ENCODE measurements around the gene UFM1.
A peak's percentile ranks its signal among the peaks of the same experiment; 100 is the strongest.

UFM1 gene

GRCh38 chr13:38350114-38350617 is 515 bp downstream of the UFM1 start:
- H3K9me3 ChIP-seq (ENCODE audit: control insufficient read depth, low read length) = no peaks in the 10 kb centered on the region
- peak overlapping the region; percentile 64 for H2AFZ ChIP-seq
- no peaks in the 10 kb centered on the region for H3K27me3 ChIP-seq (ENCODE audit: control insufficient read depth, insufficient read depth, low read length)
- H3K4me2 ChIP-seq (ENCODE audit: low read length) = peak overlapping the region; percentile 87
- no peaks in the 10 kb centered on the region for H3K36me3 ChIP-seq (ENCODE audit: control insufficient read depth, insufficient read depth, low read length)
- peak overlapping the region; percentile 98 for H3K4me3 ChIP-seq (ENCODE audit: low read depth, low read length)
- H3K79me2 ChIP-seq = peaks cover 5% of the 10 kb centered on the region
- no peak overlapping the region for H3K9ac ChIP-seq
- TF ChIP-seq CTCF (IDR thresholded peaks at IDR 0.05) = no peak
- peak overlapping the region; percentile 84 for H3K27ac ChIP-seq
- no peaks in the 10 kb centered on the region for H3K4me1 ChIP-seq

GRCh38 chr13:38355595-38356119 is 6.0 kb downstream of the UFM1 start:
- Histone ChIP-seq H3K4me1 (no peaks in the 10 kb centered on the region), H3K4me2 (ENCODE audit: low read length) (no peak overlapping the region), H3K9ac (no peak overlapping the region), H3K79me2 (peaks cover 1% of the 10 kb centered on the region), H3K27ac (no peak overlapping the region), H3K9me3 (ENCODE audit: control insufficient read depth, low read length) (no peaks in the 10 kb centered on the region), H3K36me3 (ENCODE audit: control insufficient read depth, insufficient read depth, low read length) (no peaks in the 10 kb centered on the region), H3K4me3 (ENCODE audit: low read depth, low read length) (no peak overlapping the region), H2AFZ (no peak overlapping the region), H3K27me3 (ENCODE audit: control insufficient read depth, insufficient read depth, low read length) (no peaks in the 10 kb centered on the region)
- TF ChIP-seq CTCF (IDR thresholded peaks at IDR 0.05) = no peak

- H3K4me3 ChIP-seq (ENCODE audit: low read depth, low read length) = no peak overlapping the region
These were observed 9.0 kb downstream of the UFM1 start for GRCh38 chr13:38358684-38359083.

GRCh38 chr13:38361542-38362262 is 12.1 kb downstream of the UFM1 start:
- no peak for TF ChIP-seq CTCF (IDR thresholded peaks at IDR 0.05)
- no peaks in the 10 kb centered on the region for H3K9me3 ChIP-seq (ENCODE audit: control insufficient read depth, low read length)
- no peak overlapping the region for H3K9ac ChIP-seq
- H3K36me3 ChIP-seq (ENCODE audit: control insufficient read depth, insufficient read depth, low read length) = no peaks in the 10 kb centered on the region
- no peak overlapping the region for H3K4me2 ChIP-seq (ENCODE audit: low read length)
- H3K79me2 ChIP-seq = no peaks in the 10 kb centered on the region
- no peaks in the 10 kb centered on the region for H3K4me1 ChIP-seq
- no peaks in the 10 kb centered on the region for H3K27me3 ChIP-seq (ENCODE audit: control insufficient read depth, insufficient read depth, low read length)
- no peak overlapping the region for H3K4me3 ChIP-seq (ENCODE audit: low read depth, low read length)
- no peak overlapping the region for H3K27ac ChIP-seq
- H2AFZ ChIP-seq = no peak overlapping the region

More at GRCh38 chr13:38358684-38359083, 9.0 kb downstream of the UFM1 start:
- H2AFZ ChIP-seq = no peak overlapping the region
- no peaks in the 10 kb centered on the region for H3K4me1 ChIP-seq
- no peak overlapping the region for H3K4me2 ChIP-seq (ENCODE audit: low read length)
- H3K36me3 ChIP-seq (ENCODE audit: control insufficient read depth, insufficient read depth, low read length) = no peaks in the 10 kb centered on the region
- H3K27ac ChIP-seq = no peak overlapping the region
- no peak for TF ChIP-seq CTCF (IDR thresholded peaks at IDR 0.05)
- no peak overlapping the region for H3K9ac ChIP-seq
- no peaks in the 10 kb centered on the region for H3K79me2 ChIP-seq
- H3K27me3 ChIP-seq (ENCODE audit: control insufficient read depth, insufficient read depth, low read length) = no peaks in the 10 kb centered on the region
- H3K9me3 ChIP-seq (ENCODE audit: control insufficient read depth, low read length) = no peaks in the 10 kb centered on the region
